ENCODE measurements around the gene MYDGF.
A peak's percentile ranks its signal among the peaks of the same experiment; 100 is the strongest.
"Not testable (repeated sequence)": the region's sequence is repeated elsewhere in the genome, so short reads cannot be mapped to it uniquely, and the experiment has no call there.

MYDGF gene

GRCh38 chr19:4669723-4670480, at the start of gene MYDGF:
MYDGF (minus strand) TSS chr19:4670342; CDS start chr19:4670334, 8 bp downstream.
- DNase-seq = peak; percentile 73

- no peak for DNase-seq
These were observed 49.3 kb upstream of the MYDGF start for GRCh38 chr19:4719499-4719866.

GRCh38 chr19:4717966-4718701, 48.0 kb upstream of the MYDGF start:
- DNase-seq = no peak

GRCh38 chr19:4717191-4717965, 47.2 kb upstream of the MYDGF start:
- no peak for DNase-seq

GRCh38 chr19:4715529-4716221, 45.5 kb upstream of the MYDGF start:
- DNase-seq = no peak

- DNase-seq = not testable (repeated sequence)
These were observed 45.0 kb upstream of the MYDGF start for GRCh38 chr19:4715178-4715528.

GRCh38 chr19:4714016-4714415, 43.9 kb upstream of the MYDGF start:
- no peak for DNase-seq

GRCh38 chr19:4713384-4713951, 43.3 kb upstream of the MYDGF start:
- no peak for DNase-seq

- no peak for DNase-seq
These were observed 42.6 kb upstream of the MYDGF start for GRCh38 chr19:4712771-4713170.

- no peak for DNase-seq
These were observed 41.1 kb upstream of the MYDGF start for GRCh38 chr19:4711211-4711610.

GRCh38 chr19:4710281-4710600, 40.1 kb upstream of the MYDGF start:
- DNase-seq = no peak

- DNase-seq = no peak
These were observed 39.5 kb upstream of the MYDGF start for GRCh38 chr19:4709440-4710280.

GRCh38 chr19:4707956-4708650, 38.0 kb upstream of the MYDGF start:
- no peak for DNase-seq

GRCh38 chr19:4707322-4707721, 37.2 kb upstream of the MYDGF start:
- DNase-seq = no peak

- DNase-seq = no peak
These were observed 35.4 kb upstream of the MYDGF start for GRCh38 chr19:4705413-4706131.

- no peak for DNase-seq
These were observed 34.2 kb upstream of the MYDGF start for GRCh38 chr19:4704317-4704673.

GRCh38 chr19:4703671-4704316, 33.7 kb upstream of the MYDGF start:
- no peak for DNase-seq

- DNase-seq = no peak
These were observed 32.6 kb upstream of the MYDGF start for GRCh38 chr19:4702764-4703163.

GRCh38 chr19:4701557-4701956, 31.4 kb upstream of the MYDGF start:
- no peak for DNase-seq

GRCh38 chr19:4700693-4700970, 30.5 kb upstream of the MYDGF start:
- DNase-seq = no peak
